ENCODE results near the gene CAT.
A peak's percentile ranks its signal among the peaks of the same experiment; 100 is the strongest.
"Not testable (repeated sequence)": the region's sequence is repeated elsewhere in the genome, so short reads cannot be mapped to it uniquely, and the experiment has no call there.

The CAT gene

DNA sequence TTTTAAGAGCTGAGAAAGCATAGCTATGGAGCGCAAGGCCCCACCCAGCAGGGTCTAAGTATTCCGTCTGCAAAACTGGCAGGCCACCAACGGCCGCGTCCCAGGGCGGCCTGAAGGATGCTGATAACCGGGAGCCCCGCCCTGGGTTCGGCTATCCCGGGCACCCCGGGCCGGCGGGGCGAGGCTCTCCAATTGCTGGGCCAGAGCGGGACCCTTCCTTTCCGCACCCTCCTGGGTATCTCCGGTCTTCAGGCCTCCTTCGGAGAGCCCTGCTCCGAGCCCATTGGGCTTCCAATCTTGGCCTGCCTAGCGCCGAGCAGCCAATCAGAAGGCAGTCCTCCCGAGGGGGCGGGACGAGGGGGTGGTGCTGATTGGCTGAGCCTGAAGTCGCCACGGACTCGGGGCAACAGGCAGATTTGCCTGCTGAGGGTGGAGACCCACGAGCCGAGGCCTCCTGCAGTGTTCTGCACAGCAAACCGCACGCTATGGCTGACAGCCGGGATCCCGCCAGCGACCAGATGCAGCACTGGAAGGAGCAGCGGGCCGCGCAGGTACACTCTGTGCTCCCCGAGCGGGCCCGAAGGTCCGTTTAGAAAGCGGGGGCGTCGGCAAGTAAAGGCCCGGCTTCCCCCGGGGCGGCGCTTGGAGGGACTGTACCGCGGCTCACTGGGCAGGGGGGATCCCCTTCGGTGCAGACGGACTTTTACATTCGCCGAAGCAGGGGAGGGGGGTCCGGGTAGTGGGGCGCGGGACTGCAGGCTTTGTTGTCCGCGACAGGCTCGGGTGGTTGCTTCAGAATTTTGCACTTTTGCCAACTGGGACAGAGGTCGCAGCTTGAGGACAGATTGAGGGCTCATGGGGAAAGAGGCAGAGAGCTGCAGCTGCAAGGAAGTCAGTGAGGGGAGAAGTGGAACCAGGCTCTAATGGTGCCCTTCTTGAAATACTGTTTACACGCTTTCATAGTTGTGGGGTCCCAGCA is at the start of gene CAT:
CAT (plus strand) TSS at position 406 of the 979 bp plus-strand sequence; CDS start at position 486, 80 bp downstream.
- peak; percentile 99 for DNase-seq

DNA sequence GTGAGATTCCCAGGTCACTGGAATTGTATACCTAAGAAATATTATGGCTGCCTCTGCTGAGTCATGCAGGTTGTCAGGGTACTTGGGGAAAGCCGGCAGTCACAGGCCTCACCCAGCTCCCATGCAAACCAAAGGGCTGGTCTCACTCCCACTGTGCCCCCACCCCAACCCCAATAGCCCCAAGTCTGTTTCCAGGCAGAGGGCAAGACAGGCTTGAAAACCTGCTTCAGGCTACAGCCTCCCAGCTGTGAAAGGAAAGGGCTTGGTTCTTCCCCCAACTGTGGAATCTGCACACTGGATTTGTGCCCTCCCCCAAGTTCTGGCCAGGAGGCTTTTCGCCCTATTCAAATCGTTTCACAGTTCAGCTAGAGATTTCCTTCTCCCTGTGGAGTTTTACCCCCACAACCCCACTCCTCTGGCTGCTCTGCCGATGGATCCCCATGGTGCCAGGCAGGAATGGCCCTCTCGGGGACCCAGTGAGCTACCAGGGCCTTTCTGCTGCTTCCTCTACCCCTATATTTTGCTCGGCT is 43.9 kb upstream of the CAT start:
- DNase-seq = no peak

GRCh38 chr11:34395916-34396550 is 42.7 kb upstream of the CAT start:
- no peak for DNase-seq

DNA sequence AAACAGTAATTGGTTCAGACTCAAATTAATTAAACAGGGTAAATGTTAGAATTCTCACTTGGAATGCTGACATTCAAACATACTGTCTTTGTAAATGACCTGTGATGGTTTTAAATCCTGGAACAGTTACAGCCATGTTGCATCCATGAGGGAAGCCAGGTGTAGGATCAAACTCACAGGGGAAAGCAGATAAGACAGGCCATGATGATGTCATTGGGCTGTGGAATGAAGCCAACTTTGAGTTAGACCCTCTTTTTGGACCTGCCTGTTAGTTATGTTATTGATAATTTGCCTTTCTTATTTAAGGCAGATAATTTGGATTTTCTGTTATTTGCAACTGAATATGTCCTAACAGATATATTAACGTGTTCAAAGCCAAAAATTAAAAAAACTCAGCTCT is 41.6 kb upstream of the CAT start:
- no peak for DNase-seq

DNA sequence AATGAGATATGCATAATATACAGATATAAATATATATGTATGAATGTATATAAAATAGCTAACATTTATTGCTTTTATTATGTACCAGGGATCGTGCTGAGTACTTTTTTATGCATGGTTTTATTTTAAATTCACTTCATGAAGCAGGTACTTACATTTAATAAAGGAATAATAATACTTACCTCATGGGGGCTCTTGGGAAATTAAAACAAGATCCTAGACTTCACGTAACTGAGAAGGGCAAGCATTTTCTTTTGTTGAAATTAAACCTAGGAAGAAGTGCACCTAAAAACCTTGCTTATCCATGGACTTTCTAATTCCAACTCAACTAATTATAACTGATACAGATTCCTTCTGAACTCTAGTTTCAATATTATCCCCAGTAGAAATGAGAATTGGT is 40.9 kb upstream of the CAT start:
- no peak for DNase-seq

DNA sequence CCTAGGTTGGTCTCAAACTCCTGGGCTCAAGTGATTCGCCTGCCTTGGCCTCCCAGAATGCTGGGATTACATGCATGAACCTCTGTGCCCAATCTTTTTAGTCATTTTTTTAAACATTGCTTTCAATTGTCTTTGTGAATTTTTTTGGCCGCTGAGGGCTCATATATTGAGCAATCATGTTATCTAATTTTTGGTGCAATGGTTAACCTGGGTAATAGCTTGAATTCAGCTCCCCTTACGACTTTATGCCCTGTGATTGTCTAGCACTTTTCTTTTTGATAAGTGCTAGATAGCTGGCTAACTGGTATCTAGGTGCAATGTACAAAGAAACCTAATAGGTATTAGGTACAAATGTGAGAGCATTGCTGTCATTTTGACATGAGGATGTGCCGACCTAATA is 35.3 kb upstream of the CAT start:
- DNase-seq = no peak

- no peak for DNase-seq
Measured at GRCh38 chr11:34404280-34404679, 34.5 kb upstream of the CAT start.

GRCh38 chr11:34405079-34405858 is 33.5 kb upstream of the CAT start:
- peak; percentile 7 for DNase-seq

DNA sequence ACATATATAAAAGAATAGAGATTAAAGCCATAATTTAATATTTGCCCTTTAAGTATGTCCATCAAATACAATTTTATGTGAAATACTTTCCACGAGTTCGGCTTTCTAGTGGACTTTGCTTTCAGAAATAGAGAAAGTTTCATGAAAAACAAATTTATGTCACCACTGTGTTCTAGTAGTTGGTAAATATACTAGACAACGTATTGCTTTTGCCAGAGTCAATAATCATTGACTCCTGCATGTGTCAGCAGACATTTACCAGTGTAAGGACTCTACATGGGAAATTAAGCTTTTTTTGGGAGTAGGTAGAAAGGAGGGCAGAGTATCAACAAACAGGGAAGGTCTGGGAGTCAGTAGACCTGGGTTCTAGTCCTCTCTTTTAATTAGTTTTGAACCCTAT is 32.3 kb upstream of the CAT start:
- no peak for DNase-seq

- DNase-seq = no peak
Measured at GRCh38 chr11:34407121-34407813, 31.5 kb upstream of the CAT start.

GRCh38 chr11:34408580-34409172 is 30.1 kb upstream of the CAT start:
- no peak for DNase-seq

DNA sequence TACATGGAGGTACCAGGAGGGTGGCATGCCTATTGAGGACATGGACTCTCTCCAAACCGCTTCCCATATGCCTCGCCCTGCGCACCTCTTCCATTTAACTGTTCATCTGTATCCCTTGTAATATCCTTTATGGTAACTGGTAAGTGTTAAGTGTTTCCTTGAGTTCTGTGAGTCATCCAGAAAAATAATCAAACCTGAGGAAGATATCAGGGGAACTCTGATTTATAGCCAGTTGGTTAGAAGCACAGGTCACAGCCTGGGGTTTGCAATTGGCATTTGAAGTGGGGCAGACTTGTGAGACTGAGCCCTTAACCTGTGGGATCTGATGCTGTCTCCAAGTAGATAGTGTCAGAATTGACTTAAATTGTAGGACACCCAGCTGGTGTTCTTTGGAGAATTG is 27.6 kb upstream of the CAT start:
- no peak for DNase-seq

GRCh38 chr11:34411791-34412190 is 26.9 kb upstream of the CAT start:
- DNase-seq = no peak

DNA sequence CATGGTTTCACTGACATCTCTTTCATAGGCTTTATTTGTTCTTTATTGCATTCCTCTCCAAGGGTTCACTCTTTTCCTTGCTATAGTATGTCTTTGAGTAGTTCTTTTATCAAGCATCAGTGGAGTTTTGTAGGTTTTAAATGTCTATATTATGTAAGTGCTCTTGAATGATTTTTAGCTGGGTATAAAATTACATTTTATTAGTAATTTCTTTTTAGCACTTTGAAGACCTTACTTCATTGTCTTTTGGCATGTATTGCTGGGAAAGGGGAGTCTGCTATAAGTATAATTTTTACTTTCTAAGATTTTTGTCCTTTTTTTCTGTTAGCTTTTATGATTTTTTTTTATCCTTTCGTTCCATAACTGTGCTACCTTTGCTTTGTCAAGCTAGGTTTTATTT is 25.5 kb upstream of the CAT start:
- no peak for DNase-seq

- no peak for DNase-seq
Measured at GRCh38 chr11:34415538-34415937, 23.2 kb upstream of the CAT start.

DNA sequence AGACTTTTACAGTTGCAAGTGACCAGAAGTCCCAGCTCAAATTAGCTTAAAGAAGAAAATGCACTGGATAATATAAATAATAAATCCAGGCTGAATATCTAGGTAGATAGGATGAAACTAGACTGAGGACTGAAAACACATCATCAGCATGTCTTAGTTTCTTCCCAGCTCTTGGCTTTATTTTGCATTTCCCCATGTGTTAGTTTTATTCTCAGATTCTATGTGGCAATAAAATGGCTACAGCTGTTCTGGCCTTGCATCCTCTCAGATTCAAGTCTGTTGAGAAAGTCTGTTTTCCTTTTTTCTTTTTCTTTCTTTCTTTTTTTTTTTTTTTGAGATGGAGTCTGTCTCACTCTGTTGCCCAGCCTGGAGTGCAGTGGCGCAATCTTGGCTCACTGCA is 22.6 kb upstream of the CAT start:
- no peak for DNase-seq

DNA sequence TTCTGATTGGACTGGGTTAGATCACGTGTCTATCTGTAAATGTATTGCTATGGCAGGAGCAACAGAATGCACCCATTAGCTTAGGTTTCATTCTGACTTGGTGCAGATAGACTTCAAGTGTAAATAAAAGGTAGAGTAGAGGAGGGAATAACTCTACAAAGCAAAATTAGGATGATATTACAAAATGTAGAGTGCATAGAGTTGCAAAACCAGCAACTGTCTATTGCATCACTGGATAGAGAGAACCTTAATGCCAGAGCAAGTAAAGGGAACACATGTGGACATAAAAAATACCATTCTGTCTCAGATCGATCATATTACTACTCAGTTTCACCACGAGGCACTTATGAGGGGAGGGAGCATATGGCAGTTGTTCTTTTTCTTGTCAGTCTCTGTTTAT is 22.0 kb upstream of the CAT start:
- DNase-seq = no peak

GRCh38 chr11:34417202-34417601 is 21.5 kb upstream of the CAT start:
- no peak for DNase-seq

- DNase-seq = no peak
Measured at GRCh38 chr11:34419158-34419557, 19.6 kb upstream of the CAT start.

DNA sequence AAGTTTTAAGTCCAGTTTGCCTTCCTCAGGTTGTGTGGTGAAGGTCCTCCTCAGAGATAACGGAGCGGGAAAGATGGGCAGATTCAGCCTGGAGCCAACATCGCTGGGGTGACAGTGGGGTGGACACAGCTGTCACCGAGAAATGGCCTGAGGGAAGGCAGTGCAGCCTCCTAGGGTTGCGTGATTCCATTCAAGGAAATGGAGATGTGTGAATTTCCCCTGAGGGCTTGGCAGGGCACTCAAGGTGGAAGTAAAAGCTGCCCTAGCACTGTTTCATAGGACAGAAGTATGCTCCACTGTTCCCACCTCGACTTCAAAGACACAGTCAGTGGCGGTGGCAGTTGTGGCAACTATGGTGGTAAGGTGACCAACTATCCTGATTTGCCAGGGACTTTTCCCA is 15.4 kb upstream of the CAT start:
- DNase-seq = no peak

- DNase-seq = not testable (repeated sequence)
Measured at GRCh38 chr11:34424826-34425225, 13.9 kb upstream of the CAT start.

DNA sequence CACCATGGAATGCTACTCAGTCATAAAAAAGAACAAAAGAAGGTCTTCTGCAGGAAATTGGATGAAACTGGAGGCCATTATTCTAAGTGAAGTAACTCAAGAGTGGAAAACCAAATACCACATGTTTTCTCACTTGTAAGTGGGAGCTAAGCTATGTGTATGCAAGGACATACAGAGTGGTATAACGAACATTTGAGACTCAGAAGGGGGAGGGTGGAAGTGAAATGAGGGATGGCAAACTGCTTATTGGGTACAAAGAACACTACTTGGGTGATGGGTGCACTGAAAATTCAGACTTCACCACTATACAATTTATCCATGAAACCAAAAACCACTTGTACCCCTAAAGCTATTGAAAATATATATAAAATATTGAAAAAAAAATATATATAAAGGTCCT is 13.4 kb upstream of the CAT start:
- DNase-seq = no peak
